HG03521 (cell line): ENCODE results near the gene RYR2.
"Not testable (repeated sequence)": the region's sequence is repeated elsewhere in the genome, so short reads cannot be mapped to it uniquely, and the experiment has no call there.

Source experiments
- ATAC-seq: cut with Tn5 transposase; IDR thresholded peaks from one replicate; pipeline ENCODE4 v1.9.1; 2021; ENCODE audit warnings: mild to moderate bottlenecking, moderate library complexity; ENCODE audit not compliant: unreplicated experiment

Gene RYR2

GRCh38 chr1:237140986-237141385 is 99.0 kb downstream of the RYR2 start:
- ATAC-seq, result no peak

GRCh38 chr1:237141502-237141901 is 99.5 kb downstream of the RYR2 start:
- no peak for ATAC-seq

- ATAC-seq, result no peak
Observed at GRCh38 chr1:237145379-237146135, 103.6 kb downstream of the RYR2 start.

GRCh38 chr1:237146241-237146640 is 104.3 kb downstream of the RYR2 start:
- no peak for ATAC-seq

- no peak for ATAC-seq
Observed at GRCh38 chr1:237149857-237150256, 107.9 kb downstream of the RYR2 start.

- not testable (repeated sequence) for ATAC-seq
Observed at GRCh38 chr1:237151979-237152378, 110.0 kb downstream of the RYR2 start.

GRCh38 chr1:237152506-237153335 is 110.7 kb downstream of the RYR2 start:
- ATAC-seq, result no peak

- ATAC-seq, result no peak
Observed at GRCh38 chr1:237154157-237154556, 112.2 kb downstream of the RYR2 start.

GRCh38 chr1:237164406-237165352 is 122.7 kb downstream of the RYR2 start:
- no peak for ATAC-seq

- no peak for ATAC-seq
Observed at GRCh38 chr1:237166086-237166485, 124.1 kb downstream of the RYR2 start.

GRCh38 chr1:237166593-237167101 is 124.7 kb downstream of the RYR2 start:
- ATAC-seq, result no peak

- ATAC-seq, result no peak
Observed at GRCh38 chr1:237170149-237170548, 128.2 kb downstream of the RYR2 start.

- no peak for ATAC-seq
Observed at GRCh38 chr1:237171454-237172117, 129.6 kb downstream of the RYR2 start.

GRCh38 chr1:237172118-237172485 is 130.1 kb downstream of the RYR2 start:
- ATAC-seq, result no peak

- no peak for ATAC-seq
Observed at GRCh38 chr1:237179503-237179902, 137.5 kb downstream of the RYR2 start.

- no peak for ATAC-seq
Observed at GRCh38 chr1:237180256-237180655, 138.3 kb downstream of the RYR2 start.

GRCh38 chr1:237181743-237182317 is 139.8 kb downstream of the RYR2 start:
- ATAC-seq, result no peak

GRCh38 chr1:237183963-237184540 is 142.1 kb downstream of the RYR2 start:
- ATAC-seq, result no peak

GRCh38 chr1:237186675-237187074 is 144.7 kb downstream of the RYR2 start:
- ATAC-seq, result no peak

GRCh38 chr1:237187842-237188241 is 145.9 kb downstream of the RYR2 start:
- ATAC-seq, result no peak
